ENCODE data around the gene SORD. TPM values are rescaled to one million over a fixed set of nuclear protein-coding genes. Genes with fewer than 3 reads are reported as not detected.

The SORD gene
- total RNA-seq, 1 experiment from 2014 or later: 116 TPM

DNA sequence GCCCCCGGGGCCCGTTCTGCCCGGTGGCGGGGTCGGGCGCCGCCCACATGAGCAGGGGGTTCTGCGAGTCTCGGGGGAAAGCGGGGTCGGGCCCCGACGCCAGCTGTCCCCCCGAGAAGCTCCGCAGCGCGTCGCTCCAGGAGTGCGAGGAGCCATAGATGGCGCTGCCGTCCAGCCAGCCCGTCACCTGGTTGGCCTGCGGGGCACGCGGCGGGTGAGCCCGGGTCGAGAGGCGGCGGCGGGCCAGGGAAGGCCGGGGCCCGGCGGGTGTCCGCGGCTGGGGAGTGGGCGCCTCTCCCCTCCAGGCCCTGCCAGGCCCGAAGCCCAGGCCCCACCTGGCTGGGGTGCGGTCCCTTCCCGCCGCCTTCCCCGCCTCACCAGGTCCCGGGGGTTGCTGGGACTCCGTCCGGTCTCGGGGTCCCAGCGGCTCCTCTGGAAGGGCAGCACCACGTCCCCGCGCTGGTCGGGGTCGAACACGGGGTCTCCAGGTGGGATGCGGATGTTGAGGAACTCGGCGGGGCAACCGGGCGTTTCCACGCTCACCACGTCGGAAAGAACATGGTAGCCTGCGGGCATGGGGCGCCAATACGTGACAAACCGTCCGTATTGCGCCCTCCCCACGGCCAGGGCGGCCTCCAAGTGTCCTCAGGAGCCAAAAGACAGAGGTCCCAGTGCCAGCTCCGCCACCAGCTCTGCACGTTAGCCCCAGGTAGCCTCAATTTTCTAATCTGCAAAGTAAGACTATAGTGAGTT lies 88.6 kb downstream of the SORD start:
- DNase-seq (ENCODE audit: low read depth, low spot score) (no peak), ATAC-seq (no peak)
- Histone ChIP-seq H3K9me2 (ENCODE audit: insufficient read depth) (no peaks in the 10 kb centered on the region), H4K20me1 (ENCODE audit: insufficient read depth) (no peaks in the 10 kb centered on the region), H3K9ac (ENCODE audit: low read length) (no peak overlapping the region), H3K4me2 (ENCODE audit: low read length) (no peak overlapping the region), H3K9me3 (ENCODE audit: control insufficient read depth in 1 of 2, insufficient read depth in 1 of 2, low read depth in 1 of 2, low read length in 2 of 2) (no peaks in the 10 kb centered on the region), H3K79me2 (ENCODE audit: insufficient read depth, low read length) (no peaks in the 10 kb centered on the region), H3K4me3 (replicated peaks in 1 of 2; ENCODE audit: low read depth in 1 of 2, low read length in 2 of 2) (no peak overlapping the region), H3K4me1 (ENCODE audit: control insufficient read depth in 1 of 2, insufficient read depth in 2 of 2, low read length in 2 of 2) (no peaks in the 10 kb centered on the region), H3K27ac (ENCODE audit: low read depth, low read length) (no peak overlapping the region), H3K36me3 (ENCODE audit: control insufficient read depth in 1 of 2, insufficient read depth in 2 of 2, low read length in 2 of 2) (no peaks in the 10 kb centered on the region), H2AFZ (ENCODE audit: low read depth, low read length, poor library complexity, severe bottlenecking) (no peak overlapping the region), H3K27me3 (ENCODE audit: insufficient read depth, low read length) (no peaks in the 10 kb centered on the region)
- intact Hi-C loops (cut with micrococcal nuclease): no loop called here
- no peak for TF ChIP-seq FOSL1 (IDR thresholded peaks at IDR 0.05; ENCODE audit: low read depth)
- TF ChIP-seq SP1 (IDR thresholded peaks at IDR 0.05; ENCODE audit: low read depth): no peak
- TF ChIP-seq POLR2A (IDR thresholded peaks at IDR 0.05; ENCODE audit: borderline replicate concordance, extremely low read depth, insufficient read depth, insufficient read length): no peak
- TF ChIP-seq ELF1 (IDR thresholded peaks at IDR 0.05; ENCODE audit: borderline replicate concordance, low read depth): no peak
- no peak for TF ChIP-seq SIN3A (IDR thresholded peaks at IDR 0.05; ENCODE audit: low read depth)
- TF ChIP-seq EZH2phosphoT487 (IDR thresholded peaks at IDR 0.05; ENCODE audit: borderline replicate concordance): no peak
- TF ChIP-seq, protein P1, sequence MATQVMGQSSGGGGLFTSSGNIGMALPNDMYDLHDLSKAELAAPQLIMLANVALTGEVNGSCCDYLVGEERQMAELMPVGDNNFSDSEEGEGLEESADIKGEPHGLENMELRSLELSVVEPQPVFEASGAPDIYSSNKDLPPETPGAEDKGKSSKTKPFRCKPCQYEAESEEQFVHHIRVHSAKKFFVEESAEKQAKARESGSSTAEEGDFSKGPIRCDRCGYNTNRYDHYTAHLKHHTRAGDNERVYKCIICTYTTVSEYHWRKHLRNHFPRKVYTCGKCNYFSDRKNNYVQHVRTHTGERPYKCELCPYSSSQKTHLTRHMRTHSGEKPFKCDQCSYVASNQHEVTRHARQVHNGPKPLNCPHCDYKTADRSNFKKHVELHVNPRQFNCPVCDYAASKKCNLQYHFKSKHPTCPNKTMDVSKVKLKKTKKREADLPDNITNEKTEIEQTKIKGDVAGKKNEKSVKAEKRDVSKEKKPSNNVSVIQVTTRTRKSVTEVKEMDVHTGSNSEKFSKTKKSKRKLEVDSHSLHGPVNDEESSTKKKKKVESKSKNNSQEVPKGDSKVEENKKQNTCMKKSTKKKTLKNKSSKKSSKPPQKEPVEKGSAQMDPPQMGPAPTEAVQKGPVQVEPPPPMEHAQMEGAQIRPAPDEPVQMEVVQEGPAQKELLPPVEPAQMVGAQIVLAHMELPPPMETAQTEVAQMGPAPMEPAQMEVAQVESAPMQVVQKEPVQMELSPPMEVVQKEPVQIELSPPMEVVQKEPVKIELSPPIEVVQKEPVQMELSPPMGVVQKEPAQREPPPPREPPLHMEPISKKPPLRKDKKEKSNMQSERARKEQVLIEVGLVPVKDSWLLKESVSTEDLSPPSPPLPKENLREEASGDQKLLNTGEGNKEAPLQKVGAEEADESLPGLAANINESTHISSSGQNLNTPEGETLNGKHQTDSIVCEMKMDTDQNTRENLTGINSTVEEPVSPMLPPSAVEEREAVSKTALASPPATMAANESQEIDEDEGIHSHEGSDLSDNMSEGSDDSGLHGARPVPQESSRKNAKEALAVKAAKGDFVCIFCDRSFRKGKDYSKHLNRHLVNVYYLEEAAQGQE (IDR thresholded peaks at IDR 0.05; ENCODE audit: low read depth): no peak
- TF ChIP-seq EGR1 (IDR thresholded peaks at IDR 0.05; ENCODE audit: low read depth): no peak
- TF ChIP-seq, protein P2, sequence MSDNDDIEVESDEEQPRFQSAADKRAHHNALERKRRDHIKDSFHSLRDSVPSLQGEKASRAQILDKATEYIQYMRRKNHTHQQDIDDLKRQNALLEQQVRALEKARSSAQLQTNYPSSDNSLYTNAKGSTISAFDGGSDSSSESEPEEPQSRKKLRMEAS (IDR thresholded peaks at IDR 0.05): no peak
- TF ChIP-seq, protein P3, sequence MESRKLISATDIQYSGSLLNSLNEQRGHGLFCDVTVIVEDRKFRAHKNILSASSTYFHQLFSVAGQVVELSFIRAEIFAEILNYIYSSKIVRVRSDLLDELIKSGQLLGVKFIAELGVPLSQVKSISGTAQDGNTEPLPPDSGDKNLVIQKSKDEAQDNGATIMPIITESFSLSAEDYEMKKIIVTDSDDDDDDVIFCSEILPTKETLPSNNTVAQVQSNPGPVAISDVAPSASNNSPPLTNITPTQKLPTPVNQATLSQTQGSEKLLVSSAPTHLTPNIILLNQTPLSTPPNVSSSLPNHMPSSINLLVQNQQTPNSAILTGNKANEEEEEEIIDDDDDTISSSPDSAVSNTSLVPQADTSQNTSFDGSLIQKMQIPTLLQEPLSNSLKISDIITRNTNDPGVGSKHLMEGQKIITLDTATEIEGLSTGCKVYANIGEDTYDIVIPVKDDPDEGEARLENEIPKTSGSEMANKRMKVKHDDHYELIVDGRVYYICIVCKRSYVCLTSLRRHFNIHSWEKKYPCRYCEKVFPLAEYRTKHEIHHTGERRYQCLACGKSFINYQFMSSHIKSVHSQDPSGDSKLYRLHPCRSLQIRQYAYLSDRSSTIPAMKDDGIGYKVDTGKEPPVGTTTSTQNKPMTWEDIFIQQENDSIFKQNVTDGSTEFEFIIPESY (IDR thresholded peaks at IDR 0.05; ENCODE audit: extremely low read depth, insufficient replicate concordance, low read length): no peak
- TF ChIP-seq, protein P4, sequence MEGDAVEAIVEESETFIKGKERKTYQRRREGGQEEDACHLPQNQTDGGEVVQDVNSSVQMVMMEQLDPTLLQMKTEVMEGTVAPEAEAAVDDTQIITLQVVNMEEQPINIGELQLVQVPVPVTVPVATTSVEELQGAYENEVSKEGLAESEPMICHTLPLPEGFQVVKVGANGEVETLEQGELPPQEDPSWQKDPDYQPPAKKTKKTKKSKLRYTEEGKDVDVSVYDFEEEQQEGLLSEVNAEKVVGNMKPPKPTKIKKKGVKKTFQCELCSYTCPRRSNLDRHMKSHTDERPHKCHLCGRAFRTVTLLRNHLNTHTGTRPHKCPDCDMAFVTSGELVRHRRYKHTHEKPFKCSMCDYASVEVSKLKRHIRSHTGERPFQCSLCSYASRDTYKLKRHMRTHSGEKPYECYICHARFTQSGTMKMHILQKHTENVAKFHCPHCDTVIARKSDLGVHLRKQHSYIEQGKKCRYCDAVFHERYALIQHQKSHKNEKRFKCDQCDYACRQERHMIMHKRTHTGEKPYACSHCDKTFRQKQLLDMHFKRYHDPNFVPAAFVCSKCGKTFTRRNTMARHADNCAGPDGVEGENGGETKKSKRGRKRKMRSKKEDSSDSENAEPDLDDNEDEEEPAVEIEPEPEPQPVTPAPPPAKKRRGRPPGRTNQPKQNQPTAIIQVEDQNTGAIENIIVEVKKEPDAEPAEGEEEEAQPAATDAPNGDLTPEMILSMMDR (IDR thresholded peaks at IDR 0.05 in 2 of 3, conservative IDR thresholded peaks at IDR 0.05 in 1 of 3; ENCODE audit: borderline replicate concordance in 1 of 3, insufficient read depth in 1 of 3, low read depth in 2 of 3, low read length in 2 of 3): no peak
- TF ChIP-seq CBX3 (IDR thresholded peaks at IDR 0.05; ENCODE audit: low read depth): no peak
- no peak for TF ChIP-seq EZH2 (IDR thresholded peaks at IDR 0.05)
- no peak for TF ChIP-seq TCF7L2 (IDR thresholded peaks at IDR 0.05; ENCODE audit: borderline replicate concordance, extremely low read depth, insufficient read depth, insufficient read length)
- ChIA-PET CTCF (no interaction called here), POLR2A (no interaction called here), RAD21 (ENCODE audit: low non-redundant PET in 1 of 2, low total read pairs in 2 of 2, uncharacterized antibody in 2 of 2, unreplicated experiment in 2 of 2) (no interaction called here)
- BruUV-seq (replicated peaks): no TSS peak

Data from HCT116 (cell line).